Muscle layer of duodenum (tissue), 2 donors: ENCODE results near the gene KRTAP4-11.
"Not testable (repeated sequence)": the region's sequence is repeated elsewhere in the genome, so short reads cannot be mapped to it uniquely, and the experiment has no call there.

Experiments
- H3K27ac ChIP-seq: one replicate; pipeline ENCODE4 v1.7.0; 2013; ENCODE audit warnings: mild to moderate bottlenecking, low read length
- H3K27me3 ChIP-seq: one replicate; pipeline ENCODE4 v1.7.0; 2013; ENCODE audit warnings: low read depth, mild to moderate bottlenecking, control low read depth, low read length
- H3K36me3 ChIP-seq, 2 donors: one replicate each; pipeline ENCODE4 v1.7.0; 2013; ENCODE audit warnings: low read length in 2 of 2, control low read depth in 1 of 2, mild to moderate bottlenecking in 1 of 2; ENCODE audit not compliant: insufficient read depth in 2 of 2, control insufficient read depth in 1 of 2
- H3K4me1 ChIP-seq, 2 donors: one replicate each; pipeline ENCODE4 v1.7.0; 2013; ENCODE audit warnings: low read length in 2 of 2, mild to moderate bottlenecking in 2 of 2, control low read depth in 1 of 2, moderate library complexity in 1 of 2; ENCODE audit not compliant: insufficient read depth in 2 of 2, control insufficient read depth in 1 of 2
- H3K4me3 ChIP-seq, 2 donors: one replicate each; pipeline ENCODE4 v1.7.0; 2013; ENCODE audit warnings: low read length in 2 of 2, low read depth in 1 of 2, mild to moderate bottlenecking in 1 of 2
- H3K9me3 ChIP-seq, 2 donors: one replicate each; pipeline ENCODE4 v1.7.0; 2013; ENCODE audit warnings: low read length in 2 of 2, control low read depth in 1 of 2, mild to moderate bottlenecking in 1 of 2; ENCODE audit not compliant: control insufficient read depth in 1 of 2
- donor health status: healthy.

KRTAP4-11 gene

DNA sequence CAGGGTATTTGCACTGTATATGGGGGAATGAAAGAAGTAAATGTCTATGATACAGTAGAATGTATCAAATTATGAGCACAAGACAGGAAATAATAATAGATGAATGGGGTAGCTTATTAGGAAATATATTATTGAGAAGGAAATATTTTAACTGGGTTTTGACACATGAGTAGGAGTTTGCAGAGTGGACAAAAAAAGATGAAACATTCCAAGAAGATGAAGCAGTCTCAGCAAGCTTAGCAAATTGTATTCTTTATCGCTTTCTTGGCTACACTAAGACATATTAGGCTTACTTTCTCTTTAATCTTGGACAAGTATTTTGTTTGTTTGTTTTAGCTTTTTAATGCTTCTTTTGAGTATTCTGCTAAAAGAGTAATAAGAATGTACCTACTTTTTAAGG lies 14.3 kb downstream of the KRTAP4-11 start:
- Histone ChIP-seq H3K4me3 (no peak overlapping the region), H3K36me3 (no peaks in the 10 kb centered on the region), H3K27ac (no peak overlapping the region), H3K4me1 (no peaks in the 10 kb centered on the region), H3K27me3 (no peaks in the 10 kb centered on the region), H3K9me3 (no peaks in the 10 kb centered on the region)

- H3K36me3 ChIP-seq: no peaks in the 10 kb centered on the region
- no peak within 1 kb of the TSS for H3K4me3 ChIP-seq
- H3K4me1 ChIP-seq: no peaks in the 10 kb centered on the region
- no peak within 1 kb of the TSS for H3K27ac ChIP-seq
- no peaks in the 10 kb centered on the region for H3K9me3 ChIP-seq
- no peaks in the 10 kb centered on the region for H3K27me3 ChIP-seq
Measured at GRCh38 chr17:41101586-41102259, 16.4 kb downstream of the KRTAP4-11 start, which contains the start of gene KRTAP4-16. Gene KRTAP4-16 (minus strand): TSS chr17:41102209. CDS start chr17:41102209, 0 bp downstream.

- not testable (repeated sequence) for H3K36me3 ChIP-seq, H3K27me3 ChIP-seq, H3K4me3 ChIP-seq, H3K4me1 ChIP-seq, H3K9me3 ChIP-seq, H3K27ac ChIP-seq
Measured at GRCh38 chr17:41099682-41100480, 18.3 kb downstream of the KRTAP4-11 start.

DNA sequence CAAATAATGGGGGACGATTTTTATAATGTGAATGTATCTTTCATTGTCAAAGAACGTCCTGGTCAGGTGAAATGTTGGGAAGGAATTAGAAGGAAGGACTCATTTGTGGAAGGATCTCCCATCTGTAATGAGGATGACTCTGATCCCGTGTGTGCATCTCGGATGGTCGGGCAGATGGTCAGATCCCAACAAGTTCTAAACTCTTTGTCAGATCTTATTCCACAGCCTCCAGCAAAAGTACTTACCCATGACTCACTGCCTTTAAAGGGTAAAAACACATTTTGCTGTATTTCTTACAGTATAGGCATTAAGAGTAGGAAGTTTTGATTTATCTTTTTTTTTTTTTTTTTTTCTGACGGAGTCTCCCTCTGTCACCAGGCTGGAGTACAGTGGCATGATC lies 19.7 kb downstream of the KRTAP4-11 start:
- no peaks in the 10 kb centered on the region for H3K4me1 ChIP-seq
- H3K4me3 ChIP-seq: no peak overlapping the region
- no peaks in the 10 kb centered on the region for H3K9me3 ChIP-seq
- no peaks in the 10 kb centered on the region for H3K27me3 ChIP-seq
- H3K36me3 ChIP-seq: no peaks in the 10 kb centered on the region
- H3K27ac ChIP-seq: no peak overlapping the region

DNA sequence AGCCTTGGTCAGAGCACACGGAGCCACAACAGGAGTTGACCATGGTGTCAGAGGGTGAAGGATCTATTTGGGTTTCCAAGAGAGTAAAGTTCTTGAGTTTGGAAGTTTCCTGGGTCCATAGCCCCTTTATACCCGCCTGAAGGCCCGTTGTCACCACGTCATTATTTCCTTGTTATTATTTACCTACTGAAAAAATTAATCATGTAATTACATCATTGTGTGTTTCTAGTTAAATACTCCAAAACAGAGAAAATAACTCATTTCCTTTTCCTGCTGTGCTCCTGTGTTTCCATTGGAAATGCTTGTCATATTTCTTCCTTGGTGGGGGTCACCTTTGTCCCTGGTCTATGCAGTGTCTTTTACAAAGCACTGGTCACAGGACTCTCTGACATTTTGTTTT lies 20.1 kb downstream of the KRTAP4-11 start, which contains the start of gene KRTAP4-8:
Gene KRTAP4-8 (minus strand): TSS at position 101 of the 400 bp plus-strand sequence. CDS start 58 bp downstream, at position 43.
- Histone ChIP-seq H3K4me3 (no peak within 1 kb of the TSS), H3K9me3 (no peaks in the 10 kb centered on the region), H3K27me3 (no peaks in the 10 kb centered on the region), H3K27ac (no peak within 1 kb of the TSS), H3K36me3 (no peaks in the 10 kb centered on the region), H3K4me1 (no peaks in the 10 kb centered on the region)

DNA sequence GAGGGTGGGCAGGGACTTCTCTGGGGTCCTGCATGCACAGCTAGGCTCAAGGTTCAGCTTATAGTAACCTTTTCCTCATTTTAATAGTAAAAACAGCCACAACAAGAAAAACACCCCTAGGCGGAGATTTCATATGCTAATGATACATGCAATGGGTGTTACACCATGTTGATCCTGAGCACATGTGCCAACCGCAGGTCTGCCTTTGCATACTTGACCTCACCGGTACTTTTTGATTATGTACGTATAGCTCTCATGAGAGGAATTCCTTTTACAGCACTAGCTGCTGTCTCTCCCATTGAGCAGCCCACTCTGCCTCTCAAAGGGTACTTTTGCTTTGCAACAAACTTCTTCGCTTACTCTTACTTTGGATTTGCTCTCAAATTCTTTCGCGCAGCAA lies 22.1 kb downstream of the KRTAP4-11 start:
- Histone ChIP-seq H3K27ac (no peak overlapping the region), H3K9me3 (no peaks in the 10 kb centered on the region), H3K27me3 (no peaks in the 10 kb centered on the region), H3K36me3 (no peaks in the 10 kb centered on the region), H3K4me3 (no peak overlapping the region), H3K4me1 (no peaks in the 10 kb centered on the region)

DNA sequence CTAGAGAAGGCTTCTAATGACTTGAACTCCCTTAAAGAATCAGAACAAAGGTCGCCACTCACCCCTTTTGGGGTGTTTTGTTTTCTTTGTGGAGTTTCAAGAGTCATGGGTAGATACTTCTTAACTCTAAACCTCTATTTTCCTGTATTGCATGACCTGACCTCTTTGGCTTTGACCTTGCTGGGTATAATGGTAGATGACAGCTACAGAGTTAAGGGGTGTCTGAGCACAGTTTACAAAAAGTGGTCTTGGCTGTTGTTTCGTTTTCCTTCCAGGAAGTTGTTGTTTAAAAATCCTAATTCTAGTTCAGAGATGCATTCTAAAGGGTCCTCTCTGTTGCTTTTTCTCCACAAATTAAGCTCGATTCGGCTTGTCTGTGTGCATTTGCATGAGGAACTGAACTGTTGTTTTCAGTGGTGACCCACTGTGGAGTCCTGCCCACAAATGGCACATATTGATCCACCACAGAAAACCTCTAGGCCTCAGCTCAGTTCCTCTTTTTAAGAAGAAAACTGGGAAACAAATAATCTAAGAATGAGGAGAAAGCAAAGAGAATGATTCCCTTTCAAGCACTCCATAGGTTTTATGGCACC lies 29.3 kb downstream of the KRTAP4-11 start:
- not testable (repeated sequence) for H3K36me3 ChIP-seq, H3K4me1 ChIP-seq, H3K9me3 ChIP-seq, H3K27me3 ChIP-seq, H3K4me3 ChIP-seq, H3K27ac ChIP-seq

- not testable (repeated sequence) for H3K27me3 ChIP-seq, H3K9me3 ChIP-seq, H3K4me1 ChIP-seq, H3K4me3 ChIP-seq, H3K36me3 ChIP-seq, H3K27ac ChIP-seq
Measured at GRCh38 chr17:41084100-41084856, 33.9 kb downstream of the KRTAP4-11 start, which contains the start of gene KRTAP4-7. Gene KRTAP4-7 (plus strand): TSS chr17:41084150. CDS start chr17:41084207, 57 bp downstream.

GRCh38 chr17:41083427-41083826 lies 34.7 kb downstream of the KRTAP4-11 start:
- not testable (repeated sequence) for H3K4me1 ChIP-seq, H3K4me3 ChIP-seq, H3K27ac ChIP-seq

DNA sequence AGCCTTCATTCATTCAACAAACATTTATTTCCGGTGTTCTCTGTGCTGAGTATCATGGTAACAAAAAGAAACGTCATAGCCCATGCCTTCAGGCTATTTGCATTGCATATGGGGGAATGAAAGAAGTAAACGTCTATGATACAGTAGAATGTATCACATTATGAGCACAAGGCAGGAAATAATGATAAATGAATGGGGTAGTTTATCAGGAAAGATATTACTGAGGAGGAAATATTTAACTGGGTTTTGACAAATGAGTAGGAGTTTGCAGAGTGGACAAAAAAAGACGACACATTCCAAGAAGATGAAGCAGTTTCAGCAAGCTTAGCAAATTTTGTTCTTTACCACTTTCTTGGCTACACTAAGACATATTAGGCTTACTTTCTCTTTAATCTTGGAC lies 35.5 kb downstream of the KRTAP4-11 start:
- Histone ChIP-seq H3K4me3 (no peak overlapping the region), H3K27ac (no peak overlapping the region), H3K27me3 (no peaks in the 10 kb centered on the region), H3K9me3 (no peaks in the 10 kb centered on the region), H3K4me1 (no peaks in the 10 kb centered on the region), H3K36me3 (no peaks in the 10 kb centered on the region)

More at GRCh38 chr17:41083427-41083826, 34.7 kb downstream of the KRTAP4-11 start:
- H3K27me3 ChIP-seq, H3K36me3 ChIP-seq, H3K9me3 ChIP-seq: not testable (repeated sequence)

DNA sequence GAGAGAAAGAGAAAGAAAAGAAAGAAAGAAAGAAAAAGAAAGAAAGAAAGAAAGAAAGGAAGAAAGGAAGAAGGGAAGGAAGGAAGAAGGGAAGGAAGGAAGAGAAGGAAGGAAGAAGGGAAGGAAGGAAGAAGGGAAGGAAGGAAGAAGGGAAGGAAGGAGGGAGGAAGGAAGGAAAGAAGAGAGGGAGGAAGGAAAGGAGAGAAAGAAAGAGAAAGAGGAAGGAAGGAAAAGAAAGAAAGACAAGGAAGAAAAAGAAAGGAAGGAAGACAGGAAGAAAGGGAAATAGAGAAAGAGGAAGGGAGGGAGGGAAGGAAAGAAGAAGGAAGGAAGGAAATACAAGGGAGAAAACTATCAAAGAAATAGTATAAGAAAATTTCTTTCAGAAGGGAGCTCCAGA lies 41.4 kb downstream of the KRTAP4-11 start:
- no peak overlapping the region for H3K27ac ChIP-seq
- no peaks in the 10 kb centered on the region for H3K9me3 ChIP-seq
- no peak overlapping the region for H3K4me3 ChIP-seq
- H3K36me3 ChIP-seq: no peaks in the 10 kb centered on the region
- H3K4me1 ChIP-seq: no peaks in the 10 kb centered on the region
- H3K27me3 ChIP-seq: no peaks in the 10 kb centered on the region
